Activated gamma-delta T cell treated with anti-CD3 and anti-CD28 coated beads, Interleukin-2, amount 50 U/mL, for 16 hours (primary cell): Measurements from ENCODE around the gene CCSER1.

Experiments used
- DNase-seq: peaks from one replicate; pipeline ENCODE4 v3.0.0-alpha.2; 2020; ENCODE audit warnings: low read depth

Gene CCSER1

GRCh38 chr4:90127223-90127705 lies at the start of gene CCSER1:
Gene CCSER1 (plus strand): TSS chr4:90127394.
- DNase-seq: no peak

- DNase-seq: no peak
Observed at GRCh38 chr4:90078440-90078839, 48.8 kb upstream of the CCSER1 start.

DNA sequence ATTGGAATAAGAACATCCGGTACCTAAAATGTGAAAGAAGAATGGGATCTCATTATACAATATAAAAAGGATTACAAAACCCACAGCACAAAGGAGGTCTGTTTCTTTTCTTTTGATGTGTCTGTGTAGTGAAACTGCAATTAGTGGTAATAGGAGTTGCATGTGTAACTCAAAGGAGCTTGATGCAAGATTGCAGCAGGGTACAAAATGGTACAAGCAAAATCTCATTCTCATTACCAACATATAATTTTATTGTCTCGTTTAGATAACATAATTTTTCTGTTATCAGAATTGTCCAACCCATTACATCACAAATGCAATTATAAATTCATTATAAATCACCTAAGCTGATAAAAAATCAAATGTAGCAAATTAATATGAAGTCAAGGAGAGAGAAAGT lies 47.1 kb upstream of the CCSER1 start:
- DNase-seq: no peak

GRCh38 chr4:90081432-90082144 lies 45.6 kb upstream of the CCSER1 start:
- DNase-seq: no peak

GRCh38 chr4:90082449-90082848 lies 44.7 kb upstream of the CCSER1 start:
- DNase-seq: no peak

- DNase-seq: no peak
Observed at GRCh38 chr4:90084277-90084966, 42.8 kb upstream of the CCSER1 start.

GRCh38 chr4:90084967-90085295 lies 42.3 kb upstream of the CCSER1 start:
- no peak for DNase-seq

- DNase-seq: no peak
Observed at GRCh38 chr4:90093526-90093925, 33.7 kb upstream of the CCSER1 start.

DNA sequence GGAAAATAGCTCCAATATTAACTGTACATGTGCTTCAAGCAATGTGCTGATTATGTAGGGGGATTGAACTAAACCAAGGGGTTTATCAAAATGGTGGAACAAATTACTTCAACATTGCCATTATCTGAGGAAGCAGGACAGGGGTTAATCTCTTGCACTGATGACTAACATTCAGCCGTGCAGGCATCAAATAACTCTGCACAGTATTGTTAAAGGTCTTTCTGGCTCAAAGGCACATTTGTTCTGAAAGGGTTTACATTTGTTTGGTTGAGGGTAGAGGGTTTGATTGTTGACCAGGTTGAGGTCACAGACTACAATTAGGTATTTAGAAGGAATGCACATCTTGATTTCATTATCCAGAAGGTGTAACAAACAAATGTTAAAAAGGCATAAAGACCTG lies 32.2 kb upstream of the CCSER1 start:
- DNase-seq: no peak

GRCh38 chr4:90099812-90100211 lies 27.4 kb upstream of the CCSER1 start:
- DNase-seq: no peak

GRCh38 chr4:90103991-90104390 lies 23.2 kb upstream of the CCSER1 start:
- no peak for DNase-seq

DNA sequence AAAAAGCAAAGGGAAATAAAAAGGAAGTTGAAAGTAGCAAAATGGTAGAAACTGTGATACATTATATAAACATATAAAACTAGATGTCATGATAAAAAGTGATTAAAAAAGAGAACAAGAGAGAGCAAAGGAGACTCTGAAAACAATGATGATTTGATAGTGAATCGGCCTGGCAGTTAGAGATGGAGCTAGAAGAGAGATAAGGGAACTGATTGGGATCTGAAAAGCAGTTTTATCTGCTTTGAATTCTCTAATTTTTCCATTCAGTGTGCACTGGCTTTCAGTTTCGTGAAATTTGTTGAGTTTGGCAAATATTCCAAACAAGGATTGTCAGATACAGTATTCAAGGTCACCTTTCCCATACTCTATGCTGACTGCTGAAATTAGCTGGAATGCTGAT lies 21.9 kb upstream of the CCSER1 start:
- DNase-seq: no peak

DNA sequence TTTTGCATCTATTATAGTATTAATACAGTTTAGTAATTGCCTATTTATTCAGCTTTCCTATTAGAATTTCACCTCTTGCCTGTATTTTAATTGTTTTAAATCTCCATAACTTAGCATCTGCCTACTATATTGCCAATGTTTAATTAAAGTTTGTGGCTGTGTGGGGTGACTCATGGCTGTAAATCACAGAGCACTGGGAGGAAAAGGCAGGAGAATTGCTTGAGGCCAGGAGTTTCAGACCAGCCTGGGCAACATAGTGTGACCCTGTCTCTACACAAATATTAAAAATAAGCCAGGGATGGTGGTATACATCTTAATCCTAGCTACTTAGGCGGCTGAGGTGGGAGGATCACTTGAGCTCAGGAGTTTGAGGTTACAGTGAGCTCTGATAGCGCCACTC lies 14.5 kb upstream of the CCSER1 start:
- no peak for DNase-seq

DNA sequence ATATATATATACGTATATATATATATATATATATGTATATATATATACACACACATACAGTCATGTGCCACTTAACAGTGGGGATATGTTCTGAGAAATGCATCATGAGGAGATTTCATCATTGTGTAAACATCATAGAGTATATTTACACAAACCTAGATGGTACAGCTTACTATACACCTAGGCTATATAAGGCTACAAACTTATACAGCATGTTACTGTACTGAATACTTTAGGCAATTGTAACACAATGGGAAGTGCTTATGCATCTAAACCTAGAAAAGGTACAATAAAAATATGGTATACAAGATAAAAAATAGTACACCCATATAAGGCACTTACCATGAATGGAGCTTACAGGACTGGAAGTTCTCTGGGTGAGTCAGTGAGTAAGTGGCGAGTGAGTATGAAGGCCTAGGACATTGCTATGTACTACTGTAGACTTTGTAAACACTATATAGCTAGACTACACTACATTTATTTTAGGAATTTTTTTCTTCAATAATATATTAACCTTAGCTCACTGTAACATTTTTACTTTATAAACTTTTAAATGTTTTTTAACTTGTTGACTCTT lies 13.2 kb upstream of the CCSER1 start:
- no peak for DNase-seq

DNA sequence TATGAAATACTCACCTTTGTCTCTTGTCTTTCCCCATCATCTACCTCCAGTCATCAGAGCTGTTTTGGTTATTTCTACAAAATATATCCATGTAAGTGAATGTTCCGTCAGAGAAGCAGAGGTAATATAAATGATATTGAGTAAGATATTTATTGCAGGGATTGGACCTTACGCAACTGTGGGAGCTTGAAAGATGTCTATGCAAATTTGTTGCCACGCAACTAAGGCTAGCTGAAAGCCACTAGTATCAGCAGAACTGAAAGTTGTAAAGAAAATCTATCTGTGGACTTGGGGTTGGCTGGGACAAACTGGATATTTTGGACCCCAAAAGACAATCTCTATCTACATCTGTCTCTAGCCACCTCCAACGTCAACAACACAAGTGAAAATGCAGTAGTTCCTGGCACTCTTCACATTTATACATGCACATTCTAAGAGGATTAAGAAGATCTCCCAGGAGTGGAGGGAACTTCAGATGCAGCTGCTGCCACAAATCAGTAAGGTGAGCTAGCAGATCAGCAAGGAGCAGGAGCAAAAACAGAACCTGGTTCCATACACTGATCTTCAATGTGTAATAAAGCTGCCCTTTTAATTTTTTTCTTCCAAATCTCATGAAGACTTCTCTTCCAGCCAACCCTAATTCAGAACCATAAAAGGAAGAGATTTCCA lies 8.5 kb upstream of the CCSER1 start:
- DNase-seq: no peak

- no peak for DNase-seq
Observed at GRCh38 chr4:90120037-90120436, 7.2 kb upstream of the CCSER1 start.

GRCh38 chr4:90120815-90121214 lies 6.4 kb upstream of the CCSER1 start:
- no peak for DNase-seq

DNA sequence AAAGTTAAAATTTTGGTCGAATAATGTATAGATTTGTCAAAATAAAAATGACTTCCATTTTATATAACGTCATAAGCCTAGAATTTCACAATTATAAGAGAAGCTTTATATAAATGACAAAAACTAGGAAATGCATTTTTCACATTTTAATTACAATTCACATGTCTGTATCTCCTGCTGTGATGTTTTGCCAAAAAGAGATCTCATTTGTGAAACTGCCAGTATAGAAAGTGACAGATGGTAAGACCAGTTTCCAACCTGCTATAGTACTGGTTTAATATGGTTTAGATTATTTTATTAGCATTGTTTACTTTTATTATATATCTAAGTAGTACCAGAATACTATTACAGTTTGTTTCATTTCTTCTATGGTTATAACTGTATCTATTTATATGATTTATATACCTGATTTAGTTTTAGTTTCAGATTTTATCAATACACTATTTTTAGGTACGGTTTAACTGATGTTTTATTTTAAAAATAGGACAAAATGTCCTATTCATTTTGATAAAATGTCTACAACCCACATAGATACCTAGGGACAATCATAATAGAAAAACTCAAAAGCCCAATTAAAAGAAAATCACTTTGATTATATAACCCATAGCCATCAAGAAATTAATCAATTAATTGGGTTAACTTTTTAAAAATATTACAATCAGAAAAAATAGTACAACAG lies 5.4 kb upstream of the CCSER1 start:
- no peak for DNase-seq

GRCh38 chr4:90122355-90122748 lies 4.8 kb upstream of the CCSER1 start:
- no peak for DNase-seq

DNA sequence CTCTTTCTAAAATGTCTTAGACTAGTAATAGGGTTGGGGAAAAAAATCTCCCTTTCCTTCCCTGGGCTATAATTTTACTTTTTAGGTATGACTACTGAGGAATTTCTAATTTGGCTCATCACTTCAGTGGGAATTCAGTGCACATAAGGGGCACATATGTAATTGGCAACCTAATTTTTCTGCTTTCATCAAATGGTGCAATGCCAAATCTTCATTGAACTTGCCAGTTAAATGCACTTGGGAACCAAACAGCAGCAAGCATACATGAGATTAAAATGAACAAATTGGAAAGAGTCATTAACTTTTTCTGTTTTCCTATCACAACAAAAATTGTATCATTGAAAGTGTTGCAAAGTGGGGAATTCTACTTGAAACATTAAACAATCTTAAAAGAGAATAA lies 2.9 kb upstream of the CCSER1 start:
- no peak for DNase-seq

- DNase-seq: no peak
Observed at GRCh38 chr4:90126805-90127204, 389 bp upstream of the CCSER1 start.

DNA sequence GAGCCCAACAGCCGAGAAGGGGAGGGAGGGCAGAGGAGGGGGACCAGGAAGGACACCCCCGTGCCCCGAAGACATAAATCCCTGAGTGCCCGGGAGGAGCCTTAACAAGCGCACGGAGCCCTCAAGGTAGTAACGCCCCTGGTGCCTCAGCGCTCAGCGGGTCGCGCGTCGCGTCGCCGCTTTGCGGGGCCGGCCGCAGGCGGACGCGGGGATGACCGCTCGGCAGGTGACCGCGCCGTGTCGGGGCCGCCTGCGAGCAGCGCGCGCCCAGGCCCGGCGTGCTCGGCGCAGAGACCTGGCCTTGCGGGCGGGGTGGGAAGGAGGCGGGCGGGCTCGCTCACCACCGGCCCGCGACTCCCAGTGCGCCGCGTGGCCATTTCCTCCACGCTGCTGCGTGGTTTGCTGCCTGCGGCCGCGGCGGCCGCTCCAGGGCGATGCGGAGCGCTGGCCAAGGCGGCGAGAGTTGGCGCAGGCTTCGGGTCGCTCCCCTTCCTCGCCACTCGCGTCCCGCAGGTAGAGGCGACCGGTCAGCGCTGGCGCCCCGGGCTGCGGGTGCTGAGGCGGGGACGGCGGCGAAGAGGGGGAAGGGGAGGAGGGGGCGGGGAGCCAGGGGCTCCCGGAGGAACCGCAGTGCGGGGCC lies 632 bp downstream of the CCSER1 start:
- no peak for DNase-seq
